Cardiac septum (tissue), 1 donor: Measurements from ENCODE around the gene DMD. TPM values are rescaled to one million over a fixed set of nuclear protein-coding genes. Genes with fewer than 3 reads are reported as not detected.

ENCODE experiments used
- DNase-seq: peaks from one replicate; pipeline ENCODE4 v3.0.0-alpha.2; 2020; ENCODE audit warnings: low spot score
- intact Hi-C: fragments of 100-400 bp; cut with DNase I; formaldehyde crosslinking; loops from one replicate; pipeline ENCODE4 v1.14.0; 2022
- total RNA-seq: library from RNA; stranded (reverse); fragmentation: NEBNext Ultra II Directional; extraction: Animal tissue kit (Norgen Biotek cat#: 25700); gene quantifications from one replicate; pipeline ENCODE4 v1.2.1, GENCODE V29; 2021
- donor health status: DM: no; HTN: no; CAD: no.

DMD gene
- total RNA-seq, 1 donor from 2014 or later, result 256 TPM

DNA sequence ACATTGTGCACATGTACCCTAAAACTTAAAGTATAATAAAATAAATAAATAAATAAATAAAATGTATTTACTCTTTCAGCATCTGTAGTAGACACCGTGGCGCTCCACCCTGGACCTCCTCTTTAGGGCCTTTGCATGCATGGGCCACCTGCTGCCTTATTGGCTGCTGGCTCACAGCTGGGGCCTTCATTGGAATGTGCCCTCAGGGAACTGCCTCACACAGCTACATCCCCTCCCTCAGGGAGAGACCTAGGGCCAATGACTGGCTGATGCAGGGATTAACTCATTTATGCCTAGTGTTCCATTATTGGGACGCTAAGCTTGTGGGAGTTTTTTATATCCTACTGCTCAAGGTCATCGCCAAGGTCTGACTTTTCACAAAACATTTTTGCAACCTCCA, 1836.6 kb downstream of the DMD start:
- no peak for DNase-seq
- intact Hi-C loops, result no loop called here

DNA sequence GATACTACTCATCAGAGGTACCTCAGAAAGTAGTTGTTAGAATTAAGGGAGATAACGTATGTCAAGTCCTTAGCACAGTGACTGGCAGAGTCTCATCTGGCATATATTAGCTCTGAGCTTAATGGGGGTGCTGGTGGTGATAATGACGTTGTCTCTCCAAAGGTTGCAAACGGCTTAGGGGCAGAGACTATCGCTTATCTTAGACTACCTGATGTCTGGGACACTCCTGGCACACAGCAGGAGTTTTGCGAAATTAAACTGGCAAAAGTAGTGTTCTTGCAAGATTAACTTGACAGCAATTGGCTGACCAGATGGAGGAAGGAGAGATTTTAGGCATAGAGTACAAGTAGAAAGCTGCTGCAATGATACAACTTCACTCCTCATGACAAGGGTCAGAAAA, 1839.4 kb downstream of the DMD start:
- intact Hi-C loops, result no loop called here
- no peak for DNase-seq

- DNase-seq, result no peak
- intact Hi-C loops, result no loop called here
Measured at GRCh38 chrX:31367816-31368215, 1843.5 kb downstream of the DMD start.

GRCh38 chrX:31366041-31366440, 1845.3 kb downstream of the DMD start:
- intact Hi-C loops, result no loop called here
- DNase-seq, result no peak

GRCh38 chrX:31356275-31357212, 1854.8 kb downstream of the DMD start:
- no peak for DNase-seq
- intact Hi-C loops, result no loop called here

DNA sequence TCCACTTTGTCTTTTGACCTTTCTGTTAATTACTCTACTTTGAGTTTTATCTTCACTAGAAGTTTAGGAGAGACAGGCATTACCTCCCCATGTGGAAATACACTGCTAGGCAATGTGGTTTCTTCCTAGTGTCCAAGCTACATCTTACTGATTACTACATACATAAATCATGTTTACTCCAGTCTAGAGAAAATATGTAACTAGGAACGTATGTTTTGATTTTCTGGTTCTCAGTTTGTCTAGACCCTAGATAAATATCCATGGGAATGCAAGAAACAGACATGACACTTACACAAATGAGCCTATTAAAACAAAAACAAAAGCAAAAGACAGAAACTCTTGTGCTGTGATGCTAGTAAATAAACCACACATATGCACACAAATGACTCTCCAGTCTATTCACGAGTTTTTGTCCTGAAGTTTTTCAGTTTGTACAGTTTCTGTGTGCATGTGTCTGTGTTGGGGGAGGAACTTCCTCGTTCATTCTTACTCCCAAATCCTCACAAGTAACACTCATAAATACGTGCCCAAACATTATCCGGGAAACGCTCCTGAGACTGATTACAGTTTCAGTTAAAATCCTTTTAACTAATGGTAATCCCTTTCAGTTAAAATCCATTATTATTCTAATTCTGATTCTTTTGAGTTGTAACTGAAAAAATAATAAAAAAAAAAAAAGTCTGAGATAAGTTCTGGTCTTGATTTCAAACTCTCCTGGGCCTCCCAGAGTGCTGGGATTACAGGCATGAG, 1856.0 kb downstream of the DMD start:
- intact Hi-C loops, result no loop called here
- no peak for DNase-seq

DNA sequence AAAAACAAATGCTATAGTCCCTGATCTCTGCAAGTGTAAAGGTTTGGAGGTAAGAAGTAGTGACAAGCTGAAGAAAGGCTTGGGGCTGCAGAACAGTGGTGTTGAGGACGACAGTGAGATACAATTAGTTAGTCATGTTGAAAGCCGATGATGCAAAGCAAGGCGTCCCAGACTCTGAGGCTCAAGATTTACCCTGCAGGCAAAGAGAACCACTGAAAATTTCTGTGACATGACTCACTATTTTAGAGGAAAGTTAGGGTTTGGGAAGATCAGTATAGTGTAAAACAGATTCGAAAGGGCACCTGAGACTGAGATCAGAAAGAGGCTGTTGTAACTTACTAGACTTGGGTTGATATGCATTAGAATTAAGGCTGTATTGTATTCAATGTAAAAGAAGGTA, 1858.3 kb downstream of the DMD start:
- intact Hi-C loops, result no loop called here
- DNase-seq, result no peak

- intact Hi-C loops, result no loop called here
- no peak for DNase-seq
Measured at GRCh38 chrX:31350808-31351074, 1860.6 kb downstream of the DMD start.

GRCh38 chrX:31349515-31349914, 1861.8 kb downstream of the DMD start:
- DNase-seq, result no peak
- intact Hi-C loops, result no loop called here

- intact Hi-C loops, result no loop called here
- no peak for DNase-seq
Measured at GRCh38 chrX:31340587-31340986, 1870.8 kb downstream of the DMD start.

GRCh38 chrX:31338991-31339350, 1872.4 kb downstream of the DMD start:
- intact Hi-C loops, result no loop called here
- DNase-seq, result no peak

DNA sequence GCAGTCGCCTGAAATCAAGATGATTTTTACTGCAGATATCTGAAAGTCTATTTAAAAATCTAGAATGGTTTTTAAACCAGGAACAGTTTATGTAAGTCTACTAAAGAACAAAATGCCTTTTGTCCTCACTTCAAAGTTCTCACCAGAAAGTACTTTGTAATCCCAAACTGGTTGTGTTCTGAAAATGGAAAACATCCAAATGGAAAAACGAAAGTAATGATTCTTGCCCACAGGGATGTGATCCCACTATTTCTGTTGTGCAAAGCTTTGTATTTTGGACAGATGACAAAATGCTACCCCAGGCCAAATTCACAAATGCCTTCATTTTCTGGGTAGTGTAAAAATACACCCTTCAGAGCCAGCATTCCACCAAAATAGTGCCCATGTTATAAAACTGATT, 1874.0 kb downstream of the DMD start:
- intact Hi-C loops, result no loop called here
- no peak for DNase-seq

GRCh38 chrX:31336419-31336818, 1874.9 kb downstream of the DMD start:
- intact Hi-C loops, result no loop called here
- no peak for DNase-seq

DNA sequence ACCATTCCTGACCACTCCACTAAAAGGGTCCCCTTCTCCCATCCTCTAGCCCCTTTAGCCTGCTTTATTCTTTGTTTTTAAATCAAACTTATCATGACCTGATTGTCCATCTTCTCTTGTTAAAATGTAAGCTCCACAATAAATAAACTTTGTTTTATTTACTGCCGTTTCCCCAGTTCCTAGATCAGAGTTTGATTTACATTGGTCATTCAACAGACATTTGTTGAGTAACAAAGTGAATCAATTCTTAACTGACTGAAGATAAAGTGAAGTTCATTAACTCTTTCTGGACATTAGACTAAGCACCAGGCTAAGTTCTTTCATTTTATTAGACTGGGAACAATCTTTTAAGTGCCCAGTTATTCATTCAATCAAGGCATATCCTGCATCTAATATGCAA, 1876.4 kb downstream of the DMD start:
- intact Hi-C loops, result no loop called here
- DNase-seq, result no peak

DNA sequence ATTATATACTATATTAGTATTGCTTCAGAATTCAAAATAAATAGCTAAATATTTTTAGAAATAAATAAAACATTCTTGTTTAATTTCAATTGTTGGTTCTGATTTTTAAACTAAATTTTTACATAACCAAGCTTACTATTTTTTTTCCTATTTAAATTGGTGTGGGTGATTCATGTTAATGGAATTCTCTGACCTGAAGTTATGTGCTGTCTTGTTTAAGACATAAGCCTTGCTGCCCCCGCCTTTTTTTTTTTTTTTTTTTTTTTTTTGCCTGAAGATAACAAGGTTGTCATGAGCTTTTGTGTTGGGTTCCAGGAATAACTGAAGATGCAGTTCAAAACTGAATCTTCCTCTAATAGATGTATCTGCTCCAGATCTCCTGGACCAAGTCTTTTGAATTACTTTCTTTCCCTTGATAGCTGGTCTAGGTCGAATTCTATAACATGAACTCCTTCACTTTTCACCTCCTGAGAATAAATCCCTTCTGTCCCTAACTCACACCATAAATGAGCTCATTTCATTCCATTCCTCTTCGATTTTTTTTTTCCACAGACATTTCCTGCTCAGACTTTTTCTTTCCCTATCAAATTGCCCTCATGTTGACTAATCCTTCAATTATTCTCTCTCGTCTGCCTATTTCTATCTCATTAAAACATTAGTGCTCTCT, 1878.1 kb downstream of the DMD start:
- intact Hi-C loops, result no loop called here
- no peak for DNase-seq

DNA sequence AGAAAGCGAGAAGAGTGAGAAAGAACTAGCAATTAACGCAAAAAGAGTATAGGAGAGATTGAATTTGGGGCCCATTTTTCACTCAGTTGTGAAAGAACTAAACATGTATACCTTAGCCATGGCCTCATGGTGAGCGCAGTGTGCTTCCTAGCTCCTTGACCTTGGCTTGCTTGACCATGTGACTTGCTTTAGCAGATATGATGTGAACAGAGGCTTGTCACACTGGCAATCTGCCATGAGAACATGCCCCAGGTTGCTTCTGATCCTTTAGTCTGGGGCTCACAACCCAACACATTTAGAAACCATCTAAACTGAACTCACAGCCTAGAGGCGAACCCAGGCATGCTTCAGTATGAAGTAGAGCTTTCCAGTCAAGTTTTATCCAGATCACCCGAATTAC, 1879.4 kb downstream of the DMD start:
- intact Hi-C loops, result no loop called here
- no peak for DNase-seq

- DNase-seq, result no peak
- intact Hi-C loops, result no loop called here
Measured at GRCh38 chrX:31331015-31331414, 1880.3 kb downstream of the DMD start.

- no peak for DNase-seq
- intact Hi-C loops, result no loop called here
Measured at GRCh38 chrX:31329298-31329697, 1882.1 kb downstream of the DMD start.

GRCh38 chrX:31323658-31324057, 1887.7 kb downstream of the DMD start:
- intact Hi-C loops, result no loop called here
- DNase-seq, result no peak

DNA sequence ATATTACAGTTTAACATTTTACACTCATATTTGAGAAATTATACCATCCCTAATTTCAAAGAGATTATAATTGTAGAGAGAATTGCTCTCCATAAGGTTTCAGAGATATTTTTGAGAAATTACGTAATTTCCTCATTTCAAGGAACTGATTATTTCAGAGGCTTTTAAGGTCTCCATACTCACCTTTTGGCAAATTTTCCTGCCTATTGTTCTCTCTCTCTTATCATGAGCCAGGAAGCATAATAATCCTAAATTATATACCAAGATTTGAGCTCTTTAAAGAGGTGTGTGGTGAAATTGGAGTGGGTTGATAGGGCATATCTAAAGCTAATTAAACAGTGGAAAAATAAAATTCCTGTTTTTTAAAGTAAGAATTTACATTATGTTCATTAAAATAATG, 1890.6 kb downstream of the DMD start:
- no peak for DNase-seq
- intact Hi-C loops, result no loop called here

GRCh38 chrX:31319586-31319985, 1891.8 kb downstream of the DMD start:
- DNase-seq, result no peak
- intact Hi-C loops, result no loop called here
